ENCODE results near the gene TNFAIP2. TPM values are rescaled to one million over a fixed set of nuclear protein-coding genes. Genes with fewer than 3 reads are reported as not detected.

The TNFAIP2 gene
- total and polyA plus RNA-seq, 2 donors (not counting 3 experiments of a cell fraction or from before 2014, with no cell fraction given): 31.6 to 42.7 TPM

- Histone ChIP-seq H3K79me2 (ENCODE audit: control insufficient read depth, insufficient read depth, low read length) (no peaks in the 10 kb centered on the region), H3K27me3 (ENCODE audit: control insufficient read depth in 2 of 2, insufficient read depth in 2 of 2, low read length in 2 of 2) (no peaks in the 10 kb centered on the region), H3K9ac (replicated peaks; ENCODE audit: extremely low read depth, insufficient read depth, low read length) (no peak overlapping the region), H2AFZ (ENCODE audit: low read depth, low read length) (no peak overlapping the region), H3K36me3 (ENCODE audit: control insufficient read depth in 2 of 2, extremely low read depth in 1 of 2, insufficient read depth in 2 of 2, low read length in 2 of 2) (no peaks in the 10 kb centered on the region), H3K9me1 (replicated peaks; ENCODE audit: control insufficient read depth, extremely low read depth, insufficient read depth, low read length) (no peaks in the 10 kb centered on the region), H3K4me2 (ENCODE audit: insufficient read depth, low read length) (no peak overlapping the region), H3K27ac (ENCODE audit: insufficient read depth, low read depth, low read length) (no peak overlapping the region), H4K20me1 (replicated peaks; ENCODE audit: control insufficient read depth, extremely low read depth, insufficient read depth, low read length) (no peaks in the 10 kb centered on the region), H3K9me3 (replicated peaks; ENCODE audit: control insufficient read depth, insufficient read depth, low read length) (no peaks in the 10 kb centered on the region), H3K4me3 (replicated peaks in 1 of 3; ENCODE audit: insufficient read depth in 1 of 3, low read depth in 1 of 3, low read length in 3 of 3) (no peak overlapping the region), H3K4me1 (ENCODE audit: control insufficient read depth, extremely low read depth, insufficient read depth, low read length) (peaks cover 7% of the 10 kb centered on the region)
- CTCF ChIA-PET: interaction anchor here (2.6 kb wide), 1 partner anchor 11 kb away, joined by 19 read pairs; no protein-coding TSS in a partner anchor
- FAIRE-seq: no peak
- no peak for DNase-seq (ENCODE audit: low read depth, low spot score)
- intact Hi-C loops (cut with micrococcal nuclease): no loop called here
- POLR2A ChIA-PET: interaction anchor here (0.8 kb wide), 1 partner anchor 218 kb away, joined by 3 read pairs; the partner anchor contains the start of gene EIF5
- no TSS peak for BruUV-seq (replicated peaks)
- dilution Hi-C loops (cut with MboI; ENCODE audit: extremely low pct_ligation_motif_present, low sequenced_read_pairs): no loop called here
- TF ChIP-seq POLR2A (IDR thresholded peaks at IDR 0.05; ENCODE audit: low read depth, low read length) (no peak), FOS (IDR thresholded peaks at IDR 0.05; ENCODE audit: borderline replicate concordance, insufficient read depth, low read length) (no peak), GATA2 (IDR thresholded peaks at IDR 0.05; ENCODE audit: insufficient read depth, insufficient read length, low read depth, low read length) (no peak), POLR2AphosphoS5 (IDR thresholded peaks at IDR 0.05; ENCODE audit: insufficient read depth, low read depth, low read length) (no peak), MYC (IDR thresholded peaks at IDR 0.05; ENCODE audit: low read depth, low read length) (no peak), CTCF (IDR thresholded peaks at IDR 0.05; ENCODE audit: extremely low read depth in 1 of 2, insufficient read depth in 1 of 2, low read depth in 1 of 2, low read length in 2 of 2) (no peak), JUN (IDR thresholded peaks at IDR 0.05; ENCODE audit: borderline replicate concordance, insufficient read depth, insufficient read length, low read depth) (no peak), EZH2 (IDR thresholded peaks at IDR 0.05; ENCODE audit: borderline replicate concordance, low read depth, low read length, severe bottlenecking) (no peak), MAX (IDR thresholded peaks at IDR 0.05; ENCODE audit: insufficient read depth, insufficient read length) (no peak)
These were observed 7.3 kb upstream of the TNFAIP2 start for GRCh38 chr14:103115845-103116572.
